ENCODE data around the gene PRPF19.
A peak's percentile ranks its signal among the peaks of the same experiment; 100 is the strongest.

The PRPF19 gene

GRCh38 chr11:60887556-60887955, 18.8 kb downstream of the PRPF19 start:
- DNase-seq (ENCODE audit: low read depth, low spot score) = peak; percentile 73

GRCh38 chr11:60880643-60881282, 25.6 kb downstream of the PRPF19 start:
- no peak overlapping the region for H3K4me3 ChIP-seq (ENCODE audit: low read length)
- DNase-seq (ENCODE audit: low read depth, low spot score) = no peak

More at GRCh38 chr11:60887556-60887955, 18.8 kb downstream of the PRPF19 start:
- H3K4me3 ChIP-seq (ENCODE audit: low read length) = no peak overlapping the region

GRCh38 chr11:60879971-60880588, 26.3 kb downstream of the PRPF19 start:
- H3K4me3 ChIP-seq (ENCODE audit: low read length) = no peak overlapping the region
- no peak for DNase-seq (ENCODE audit: low read depth, low spot score)

- DNase-seq (ENCODE audit: low read depth, low spot score) = no peak
- H3K4me3 ChIP-seq (ENCODE audit: low read length) = no peak overlapping the region
These were observed 27.3 kb downstream of the PRPF19 start for GRCh38 chr11:60879104-60879503.

- DNase-seq (ENCODE audit: low read depth, low spot score) = no peak
- H3K4me3 ChIP-seq (ENCODE audit: low read length) = no peak overlapping the region
These were observed 27.9 kb downstream of the PRPF19 start for GRCh38 chr11:60878245-60879101.

- no peak overlapping the region for H3K4me3 ChIP-seq (ENCODE audit: low read length)
- no peak for DNase-seq (ENCODE audit: low read depth, low spot score)
These were observed 30.3 kb downstream of the PRPF19 start for GRCh38 chr11:60876168-60876485.

- no peak overlapping the region for H3K4me3 ChIP-seq (ENCODE audit: low read length)
- no peak for DNase-seq (ENCODE audit: low read depth, low spot score)
These were observed 30.8 kb downstream of the PRPF19 start for GRCh38 chr11:60875366-60876167.

GRCh38 chr11:60874421-60875365, 31.7 kb downstream of the PRPF19 start:
- DNase-seq (ENCODE audit: low read depth, low spot score) = no peak
- no peak overlapping the region for H3K4me3 ChIP-seq (ENCODE audit: low read length)

GRCh38 chr11:60873533-60873932, 32.9 kb downstream of the PRPF19 start:
- no peak for DNase-seq (ENCODE audit: low read depth, low spot score)

GRCh38 chr11:60872961-60873524, 33.3 kb downstream of the PRPF19 start:
- peak; percentile 63 for DNase-seq (ENCODE audit: low read depth, low spot score)
- no peak overlapping the region for H3K4me3 ChIP-seq (ENCODE audit: low read length)

More at GRCh38 chr11:60873533-60873932, 32.9 kb downstream of the PRPF19 start:
- H3K4me3 ChIP-seq (ENCODE audit: low read length) = no peak overlapping the region

GRCh38 chr11:60872124-60872960, 34.0 kb downstream of the PRPF19 start:
- peak overlapping the region; percentile 2; the same call in 1 of the 2 replicates for H3K4me3 ChIP-seq (ENCODE audit: low read length)
- DNase-seq (ENCODE audit: low read depth, low spot score) = peak; percentile 82

- peak overlapping the region; percentile 41 for H3K4me3 ChIP-seq (ENCODE audit: low read length)
- peak; percentile 96 for DNase-seq (ENCODE audit: low read depth, low spot score)
These were observed 34.9 kb downstream of the PRPF19 start for GRCh38 chr11:60871378-60872061.

GRCh38 chr11:60870733-60871377, 35.5 kb downstream of the PRPF19 start:
- peak overlapping the region; percentile 41 for H3K4me3 ChIP-seq (ENCODE audit: low read length)
- peak; percentile 91 for DNase-seq (ENCODE audit: low read depth, low spot score)

GRCh38 chr11:60870276-60870675, 36.1 kb downstream of the PRPF19 start:
- no peak overlapping the region for H3K4me3 ChIP-seq (ENCODE audit: low read length)
- DNase-seq (ENCODE audit: low read depth, low spot score) = peak; percentile 74

GRCh38 chr11:60869451-60869825, 36.9 kb downstream of the PRPF19 start:
- no peak overlapping the region for H3K4me3 ChIP-seq (ENCODE audit: low read length)
- DNase-seq (ENCODE audit: low read depth, low spot score) = no peak

Measured in Jurkat, Clone E6-1 (cell line).